Thoracic aorta (tissue), 2 donors: ENCODE results near the gene H2AZ2. TPM values are rescaled to one million over a fixed set of nuclear protein-coding genes. Genes with fewer than 3 reads are reported as not detected.
"Not testable (repeated sequence)": the region's sequence is repeated elsewhere in the genome, so short reads cannot be mapped to it uniquely, and the experiment has no call there.

Source experiments
- ATAC-seq: fragments of 150-250 bp; one replicate; pipeline ENCODE4 v1.8.0; 2017; ENCODE audit warnings: low read depth; ENCODE audit not compliant: insufficient number of reproducible peaks, low FRiP score
- DNase-seq: peaks from one replicate; pipeline ENCODE4 v3.0.0-alpha.2; 2020; ENCODE audit warnings: low spot score
- H3K27ac ChIP-seq, 2 donors: fragments of 200-600 bp; sonication (generic); 1 replicate in 1 of 2; 2 replicates in 1 of 2; pipeline ENCODE4 v1.5.1; 2016; ENCODE audit warnings: mild to moderate bottlenecking in 2 of 2, moderate library complexity in 2 of 2
- H3K27me3 ChIP-seq: fragments of 200-600 bp; sonication (generic); replicated peaks from 2 replicates; pipeline ENCODE4 v1.6.0; 2016; ENCODE audit warnings: mild to moderate bottlenecking; ENCODE audit not compliant: insufficient read depth
- H3K36me3 ChIP-seq: fragments of 200-600 bp; sonication (generic); one replicate; pipeline ENCODE4 v1.5.1; 2016
- H3K4me1 ChIP-seq, 2 donors: fragments of 200-600 bp; sonication (generic); 1 replicate in 1 of 2; 2 replicates in 1 of 2; pipeline versions ENCODE4 v1.5.1 to v1.6.0; 2016; ENCODE audit warnings: low read depth in 2 of 2, mild to moderate bottlenecking in 1 of 2; ENCODE audit not compliant: control insufficient read depth in 1 of 2
- H3K4me3 ChIP-seq: fragments of 200-600 bp; sonication (generic); 2 replicates; pipeline ENCODE4 v1.5.1; 2016; ENCODE audit warnings: mild to moderate bottlenecking
- H3K9me3 ChIP-seq: fragments of 200-600 bp; sonication (generic); 2 replicates; pipeline ENCODE4 v1.5.1; 2016
- total RNA-seq, 2 donors: library from RNA; depleted of rRNA; stranded (reverse); fragments of >200 nt; gene quantifications; one replicate each; pipeline versions ENCODE4 v1.1.0 to v1.2.3, GENCODE V29; 2016
- TF ChIP-seq, protein P1 (sequence below): fragments of 200-600 bp; sonication (generic); IDR thresholded peaks from one replicate; pipeline ENCODE4 v1.5.1; 2019; ENCODE audit warnings: antibody characterized with exemption

The H2AZ2 gene
- total RNA-seq, 2 donors from 2014 or later: 103 to 111 TPM

GRCh38 chr7:44881066-44881600, 33.2 kb upstream of the H2AZ2 start:
- DNase-seq (no peak), ATAC-seq (no peak)
- no peaks in the 10 kb centered on the region for H3K36me3 ChIP-seq
- H3K9me3 ChIP-seq: no peaks in the 10 kb centered on the region
- TF ChIP-seq, protein P1, sequence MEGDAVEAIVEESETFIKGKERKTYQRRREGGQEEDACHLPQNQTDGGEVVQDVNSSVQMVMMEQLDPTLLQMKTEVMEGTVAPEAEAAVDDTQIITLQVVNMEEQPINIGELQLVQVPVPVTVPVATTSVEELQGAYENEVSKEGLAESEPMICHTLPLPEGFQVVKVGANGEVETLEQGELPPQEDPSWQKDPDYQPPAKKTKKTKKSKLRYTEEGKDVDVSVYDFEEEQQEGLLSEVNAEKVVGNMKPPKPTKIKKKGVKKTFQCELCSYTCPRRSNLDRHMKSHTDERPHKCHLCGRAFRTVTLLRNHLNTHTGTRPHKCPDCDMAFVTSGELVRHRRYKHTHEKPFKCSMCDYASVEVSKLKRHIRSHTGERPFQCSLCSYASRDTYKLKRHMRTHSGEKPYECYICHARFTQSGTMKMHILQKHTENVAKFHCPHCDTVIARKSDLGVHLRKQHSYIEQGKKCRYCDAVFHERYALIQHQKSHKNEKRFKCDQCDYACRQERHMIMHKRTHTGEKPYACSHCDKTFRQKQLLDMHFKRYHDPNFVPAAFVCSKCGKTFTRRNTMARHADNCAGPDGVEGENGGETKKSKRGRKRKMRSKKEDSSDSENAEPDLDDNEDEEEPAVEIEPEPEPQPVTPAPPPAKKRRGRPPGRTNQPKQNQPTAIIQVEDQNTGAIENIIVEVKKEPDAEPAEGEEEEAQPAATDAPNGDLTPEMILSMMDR: no peak
- peak overlapping the region in 1 of 2 donors; percentile 14 for H3K27ac ChIP-seq
- no peaks in the 10 kb centered on the region for H3K27me3 ChIP-seq
- peak overlapping the region; percentile 92 for H3K4me3 ChIP-seq
- peaks cover 43 to 60% of the 10 kb centered on the region in 2 donors for H3K4me1 ChIP-seq

- Histone ChIP-seq H3K4me1 (peaks cover 43 to 57% of the 10 kb centered on the region in 2 donors), H3K27me3 (no peaks in the 10 kb centered on the region), H3K4me3 (peak overlapping the region; percentile 92), H3K27ac (no peak overlapping the region), H3K9me3 (no peaks in the 10 kb centered on the region), H3K36me3 (no peaks in the 10 kb centered on the region)
- TF ChIP-seq, protein P1: no peak
- DNase-seq (no peak), ATAC-seq (no peak)
Observed at GRCh38 chr7:44880317-44881018, 32.6 kb upstream of the H2AZ2 start.

DNA sequence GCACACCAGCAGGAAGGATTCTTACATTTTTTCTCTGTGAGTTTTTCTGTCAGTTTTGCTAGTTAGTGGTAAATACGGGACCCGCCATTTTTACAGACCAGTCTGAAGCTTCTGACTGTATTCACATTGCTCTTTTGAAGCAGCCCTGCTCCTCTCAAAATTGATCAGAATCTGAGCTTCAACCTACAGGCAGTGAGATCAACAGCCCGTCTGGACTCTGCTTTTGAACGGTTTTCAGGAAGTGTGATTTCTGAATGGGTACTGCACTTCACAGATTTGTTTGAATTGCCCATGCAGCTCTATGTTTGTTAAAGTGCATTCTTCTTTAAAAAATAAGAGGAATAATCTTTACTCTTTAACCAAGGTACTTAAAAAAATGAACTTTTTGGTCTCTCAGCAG, 28.5 kb upstream of the H2AZ2 start:
- H3K36me3 ChIP-seq: no peaks in the 10 kb centered on the region
- no peak overlapping the region for H3K27ac ChIP-seq
- ATAC-seq (no peak), DNase-seq (no peak)
- no peaks in the 10 kb centered on the region for H3K9me3 ChIP-seq
- no peak overlapping the region for H3K4me3 ChIP-seq
- H3K27me3 ChIP-seq: no peaks in the 10 kb centered on the region
- TF ChIP-seq, protein P1: no peak
- peaks cover 16 to 26% of the 10 kb centered on the region in 2 donors for H3K4me1 ChIP-seq

GRCh38 chr7:44875241-44875640, 27.4 kb upstream of the H2AZ2 start:
- Histone ChIP-seq H3K27me3 (no peaks in the 10 kb centered on the region), H3K9me3 (no peaks in the 10 kb centered on the region), H3K36me3 (no peaks in the 10 kb centered on the region), H3K27ac (no peak overlapping the region), H3K4me3 (no peak overlapping the region), H3K4me1 (peaks cover 5 to 15% of the 10 kb centered on the region in 2 donors)
- TF ChIP-seq, protein P1: no peak
- DNase-seq: no peak
- no peak for ATAC-seq

DNA sequence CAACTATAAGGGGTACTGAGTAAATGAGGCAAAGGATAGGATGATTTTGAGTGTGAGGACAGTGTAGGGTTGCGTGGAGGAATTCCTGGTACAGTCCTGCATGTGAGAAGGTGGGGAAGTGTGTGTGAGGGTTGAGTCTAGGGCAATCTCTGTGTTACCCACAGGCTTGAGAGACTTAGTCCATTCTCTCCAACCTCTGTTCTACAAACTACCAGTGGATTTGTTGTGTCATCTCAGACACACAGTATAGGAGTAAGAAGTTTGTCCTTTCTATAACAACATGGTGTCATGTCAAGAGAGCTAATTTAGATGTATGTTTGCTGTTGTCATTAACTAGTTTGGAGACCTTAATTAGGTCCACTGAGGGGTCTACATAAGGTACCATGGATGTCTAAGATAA, 24.9 kb upstream of the H2AZ2 start:
- TF ChIP-seq, protein P1: no peak
- no peak for DNase-seq
- Histone ChIP-seq H3K9me3 (no peaks in the 10 kb centered on the region), H3K27ac (no peak overlapping the region), H3K36me3 (no peaks in the 10 kb centered on the region), H3K4me3 (no peak overlapping the region), H3K27me3 (no peaks in the 10 kb centered on the region), H3K4me1 (no peaks in the 10 kb centered on the region)
- ATAC-seq: no peak

DNA sequence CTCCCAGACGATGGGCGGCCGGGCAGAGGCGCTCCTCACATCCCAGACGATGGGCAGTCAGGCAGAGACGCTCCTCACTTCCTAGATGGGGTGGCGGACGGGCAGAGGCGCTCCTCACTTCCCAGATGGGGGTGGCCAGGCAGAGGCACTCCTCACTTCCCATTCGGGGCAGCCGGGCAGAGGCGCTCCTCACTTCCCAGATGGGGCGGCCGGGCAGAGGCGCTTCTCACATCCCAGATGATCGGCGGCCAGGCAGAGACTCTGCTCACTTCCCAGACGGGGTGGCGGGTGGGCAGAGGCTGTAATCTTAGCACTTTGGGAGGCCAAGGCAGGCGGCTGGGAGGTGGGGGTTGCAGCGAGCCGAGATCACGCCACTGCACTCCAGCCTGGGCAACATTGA, 24.0 kb upstream of the H2AZ2 start:
- not testable (repeated sequence) for H3K36me3 ChIP-seq, H3K4me3 ChIP-seq, ATAC-seq, H3K4me1 ChIP-seq, H3K27ac ChIP-seq, H3K27me3 ChIP-seq, H3K9me3 ChIP-seq, DNase-seq

GRCh38 chr7:44870780-44871179, 22.9 kb upstream of the H2AZ2 start:
- not testable (repeated sequence) for DNase-seq, ATAC-seq, H3K27me3 ChIP-seq, H3K4me3 ChIP-seq, H3K27ac ChIP-seq, H3K9me3 ChIP-seq, H3K4me1 ChIP-seq, H3K36me3 ChIP-seq

DNA sequence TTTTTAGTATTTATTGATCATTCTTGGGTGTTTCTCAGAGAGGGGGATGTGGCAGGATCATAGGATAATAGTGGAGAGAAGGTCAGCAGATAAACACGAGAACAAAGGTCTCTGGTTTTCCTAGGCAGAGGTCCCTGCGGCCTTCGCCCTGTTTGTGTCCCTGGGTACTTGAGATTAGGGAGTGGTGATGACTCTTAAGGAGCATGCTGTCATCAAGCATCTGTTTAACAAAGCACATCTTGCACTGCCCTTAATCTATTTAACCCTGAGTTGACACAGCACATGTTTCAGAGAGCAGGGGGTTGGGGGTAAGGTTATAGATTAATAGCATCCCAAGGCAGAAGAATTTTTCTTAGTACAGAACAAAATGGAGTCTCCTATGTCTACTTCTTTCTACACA, 22.4 kb upstream of the H2AZ2 start:
- not testable (repeated sequence) for H3K36me3 ChIP-seq, H3K9me3 ChIP-seq, ATAC-seq, H3K27me3 ChIP-seq, H3K4me1 ChIP-seq, DNase-seq, H3K4me3 ChIP-seq, H3K27ac ChIP-seq
